Neural cell (in vitro differentiated cells): ENCODE results near the gene CBX8. TPM values are rescaled to one million over a fixed set of nuclear protein-coding genes. Genes with fewer than 3 reads are reported as not detected.
A peak's percentile ranks its signal among the peaks of the same experiment; 100 is the strongest.

Source experiments
- H2AFZ ChIP-seq: fragments of 200-600, 300-800 bp; sonication (generic), shearing (Covaris generic); 2 replicates; pipeline ENCODE4 v1.6.0; 2014; ENCODE audit warnings: low read depth, mild to moderate bottlenecking, antibody characterized with exemption, low read length, moderate library complexity
- H3F3A ChIP-seq: fragments of 200-600 bp; shearing (Covaris generic); 2 replicates; pipeline ENCODE4 v1.6.1; 2016; ENCODE audit warnings: mild to moderate bottlenecking, moderate library complexity, mixed read lengths, antibody characterized with exemption, low read length; ENCODE audit not compliant: insufficient read depth, poor library complexity, severe bottlenecking
- H3K27ac ChIP-seq: fragments of 200-600, 300-800 bp; sonication (generic), shearing (Covaris generic); 2 replicates; pipeline ENCODE4 v1.5.1; 2014; ENCODE audit warnings: mild to moderate bottlenecking, low read length, moderate library complexity
- H3K27me3 ChIP-seq: fragments of 300-800, 200-600 bp; sonication (generic), shearing (Covaris generic); 2 replicates; pipeline ENCODE4 v1.6.0; 2014; ENCODE audit warnings: mild to moderate bottlenecking, low read depth, low read length, moderate library complexity; ENCODE audit not compliant: insufficient read depth
- H3K36me3 ChIP-seq: fragments of 300-800, 200-600 bp; sonication (generic), shearing (Covaris generic); 2 replicates; pipeline ENCODE4 v1.5.1; 2014; ENCODE audit warnings: mild to moderate bottlenecking, antibody characterized with exemption, low read length, moderate library complexity; ENCODE audit not compliant: insufficient read depth
- H3K4me2 ChIP-seq: fragments of 300-800, 200-600 bp; sonication (generic), shearing (Covaris generic); 2 replicates; pipeline ENCODE4 v1.6.0; 2014; ENCODE audit warnings: mild to moderate bottlenecking, low read length
- H3K4me3 ChIP-seq: fragments of 300-800, 200-600 bp; sonication (generic), shearing (Covaris generic); 2 replicates; pipeline ENCODE4 v1.5.1; 2014; ENCODE audit warnings: mild to moderate bottlenecking, low read length, moderate library complexity
- H3K79me2 ChIP-seq: fragments of 200-600 bp; shearing (Covaris generic); replicated peaks from 2 replicates; pipeline ENCODE4 v1.6.0; 2014; ENCODE audit warnings: mild to moderate bottlenecking, low read length, moderate library complexity; ENCODE audit not compliant: insufficient read depth
- H3K9ac ChIP-seq: fragments of 300-800, 200-600 bp; sonication (generic), shearing (Covaris generic); 2 replicates; pipeline ENCODE4 v1.6.1; 2016; ENCODE audit warnings: mild to moderate bottlenecking, low read length, mixed read lengths
- H3K9me2 ChIP-seq: fragments of 200-600 bp; shearing (Covaris generic); 2 replicates; pipeline ENCODE4 v1.6.1; 2016; ENCODE audit warnings: mild to moderate bottlenecking, low read length, mixed read lengths; ENCODE audit not compliant: insufficient read depth
- H3K9me3 ChIP-seq: fragments of 200-600, 300-800 bp; sonication (generic), shearing (Covaris generic); 2 replicates; pipeline ENCODE4 v1.6.1; 2016; ENCODE audit warnings: mild to moderate bottlenecking, mixed run types, low read length, moderate library complexity, mixed read lengths
- H4K20me1 ChIP-seq: fragments of 200-600 bp; shearing (Covaris generic); 2 replicates; pipeline ENCODE4 v1.6.1; 2016; ENCODE audit warnings: mild to moderate bottlenecking, mixed run types; ENCODE audit not compliant: insufficient read depth
- EP300 ChIP-seq: fragments of 450-650 bp; conservative IDR thresholded peaks from 2 replicates; pipeline ENCODE4 v1.6.1; 2014; ENCODE audit warnings: antibody characterized with exemption, mild to moderate bottlenecking, moderate library complexity; ENCODE audit not compliant: poor library complexity, severe bottlenecking
- EZH2 ChIP-seq: fragments of 200-600, 300-800 bp; shearing (Covaris generic), sonication (generic); IDR thresholded peaks from 2 replicates; pipeline ENCODE4 v1.6.1; 2014; ENCODE audit warnings: antibody characterized with exemption, low read length, borderline replicate concordance, mild to moderate bottlenecking; ENCODE audit not compliant: insufficient read depth, poor library complexity, severe bottlenecking
- MXI1 ChIP-seq: fragments of 450-650 bp; conservative IDR thresholded peaks from 2 replicates; pipeline ENCODE4 v1.6.1; 2014; ENCODE audit warnings: antibody characterized with exemption, mild to moderate bottlenecking; ENCODE audit not compliant: poor library complexity, severe bottlenecking
- POLR2AphosphoS5 ChIP-seq: IDR thresholded peaks from 2 replicates; pipeline ENCODE4 v1.6.1; 2012
- RAD21 ChIP-seq: fragments of 450-650 bp; conservative IDR thresholded peaks from 2 replicates; pipeline ENCODE4 v1.6.1; 2014; ENCODE audit warnings: antibody characterized with exemption, mild to moderate bottlenecking, moderate library complexity
- SMC3 ChIP-seq: fragments of 450-650 bp; conservative IDR thresholded peaks from 2 replicates; pipeline ENCODE4 v1.6.1; 2014; ENCODE audit warnings: antibody characterized with exemption, mild to moderate bottlenecking, moderate library complexity; ENCODE audit not compliant: poor library complexity
- TAF1 ChIP-seq: IDR thresholded peaks from 2 replicates; pipeline ENCODE4 v1.6.1; 2012; ENCODE audit warnings: low read depth
- polyA plus RNA-seq: library from polyadenylated mRNA; depleted of rRNA; stranded (reverse); fragments of >200 nt; gene quantifications from 2 replicates; pipeline ENCODE4 v1.2.3, GENCODE V29; 2014
- TF ChIP-seq, protein P1 (sequence below): fragments of 450-650 bp; IDR thresholded peaks from 2 replicates; pipeline ENCODE4 v1.5.1; 2014; ENCODE audit warnings: antibody characterized with exemption, mild to moderate bottlenecking, moderate library complexity; ENCODE audit not compliant: poor library complexity, severe bottlenecking
- TF ChIP-seq, protein P2 (sequence below): IDR thresholded peaks from 2 replicates; pipeline ENCODE4 v1.6.1; 2012; ENCODE audit warnings: borderline replicate concordance

Gene CBX8
- polyA plus RNA-seq, 1 donor from 2014 or later = 15.4 TPM

DNA sequence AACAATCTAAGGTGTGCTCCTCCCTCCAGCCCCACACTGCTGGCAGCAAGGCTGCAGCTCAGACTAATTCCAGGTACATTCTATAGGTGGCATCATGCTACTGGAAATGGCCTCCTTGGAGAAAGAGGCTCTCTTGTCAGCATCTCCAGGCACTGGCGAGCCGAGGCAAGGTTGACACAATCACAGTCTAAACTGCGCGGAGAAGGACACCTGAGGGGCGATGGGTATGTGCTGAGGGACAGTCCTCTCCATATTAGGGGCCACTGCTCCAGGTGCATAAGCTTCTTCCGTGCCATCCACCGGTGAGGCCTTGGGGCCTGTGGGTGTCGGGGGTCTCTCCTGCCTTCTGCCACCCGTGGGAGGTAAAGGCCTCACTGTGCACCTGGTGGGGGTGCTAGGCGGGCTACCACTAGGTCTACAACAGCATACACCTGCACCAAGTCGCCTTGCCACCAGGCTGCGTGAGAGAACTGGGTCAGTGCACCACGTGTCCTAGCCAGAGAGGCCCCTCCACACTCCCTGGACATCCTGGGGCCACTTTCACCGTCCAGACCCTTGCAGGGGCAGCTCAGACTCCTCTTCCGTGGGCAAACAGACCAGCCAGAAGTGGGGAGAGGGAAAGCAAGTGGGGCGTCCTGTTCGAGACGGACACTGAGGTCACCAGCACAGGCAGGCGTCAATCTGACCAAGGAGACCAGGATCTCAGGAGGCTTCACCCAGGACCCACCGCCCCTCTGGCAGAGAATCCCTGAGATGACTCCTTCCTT lies 12.1 kb upstream of the CBX8 start:
- Histone ChIP-seq H3K27me3 (peaks cover 70% of the 10 kb centered on the region), H3K27ac (peak overlapping the region; percentile 78), H4K20me1 (no peaks in the 10 kb centered on the region), H3K36me3 (no peaks in the 10 kb centered on the region), H3F3A (peaks cover 12% of the 10 kb centered on the region), H3K9me3 (no peaks in the 10 kb centered on the region), H3K4me3 (peak overlapping the region; percentile 58), H3K9ac (peak overlapping the region; percentile 84), H2AFZ (no peak overlapping the region), H3K4me2 (peak overlapping the region; percentile 50), H3K79me2 (no peaks in the 10 kb centered on the region), H3K9me2 (no peaks in the 10 kb centered on the region)
- peak; percentile 28 for TF ChIP-seq MXI1
- peak; percentile 88 for TF ChIP-seq SMC3
- TF ChIP-seq, protein P1, sequence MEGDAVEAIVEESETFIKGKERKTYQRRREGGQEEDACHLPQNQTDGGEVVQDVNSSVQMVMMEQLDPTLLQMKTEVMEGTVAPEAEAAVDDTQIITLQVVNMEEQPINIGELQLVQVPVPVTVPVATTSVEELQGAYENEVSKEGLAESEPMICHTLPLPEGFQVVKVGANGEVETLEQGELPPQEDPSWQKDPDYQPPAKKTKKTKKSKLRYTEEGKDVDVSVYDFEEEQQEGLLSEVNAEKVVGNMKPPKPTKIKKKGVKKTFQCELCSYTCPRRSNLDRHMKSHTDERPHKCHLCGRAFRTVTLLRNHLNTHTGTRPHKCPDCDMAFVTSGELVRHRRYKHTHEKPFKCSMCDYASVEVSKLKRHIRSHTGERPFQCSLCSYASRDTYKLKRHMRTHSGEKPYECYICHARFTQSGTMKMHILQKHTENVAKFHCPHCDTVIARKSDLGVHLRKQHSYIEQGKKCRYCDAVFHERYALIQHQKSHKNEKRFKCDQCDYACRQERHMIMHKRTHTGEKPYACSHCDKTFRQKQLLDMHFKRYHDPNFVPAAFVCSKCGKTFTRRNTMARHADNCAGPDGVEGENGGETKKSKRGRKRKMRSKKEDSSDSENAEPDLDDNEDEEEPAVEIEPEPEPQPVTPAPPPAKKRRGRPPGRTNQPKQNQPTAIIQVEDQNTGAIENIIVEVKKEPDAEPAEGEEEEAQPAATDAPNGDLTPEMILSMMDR = peak; percentile 96
- no peak for TF ChIP-seq EP300
- TF ChIP-seq TAF1 = no peak
- peak; percentile 97 for TF ChIP-seq RAD21
- TF ChIP-seq EZH2 = no peak
- TF ChIP-seq, protein P2, sequence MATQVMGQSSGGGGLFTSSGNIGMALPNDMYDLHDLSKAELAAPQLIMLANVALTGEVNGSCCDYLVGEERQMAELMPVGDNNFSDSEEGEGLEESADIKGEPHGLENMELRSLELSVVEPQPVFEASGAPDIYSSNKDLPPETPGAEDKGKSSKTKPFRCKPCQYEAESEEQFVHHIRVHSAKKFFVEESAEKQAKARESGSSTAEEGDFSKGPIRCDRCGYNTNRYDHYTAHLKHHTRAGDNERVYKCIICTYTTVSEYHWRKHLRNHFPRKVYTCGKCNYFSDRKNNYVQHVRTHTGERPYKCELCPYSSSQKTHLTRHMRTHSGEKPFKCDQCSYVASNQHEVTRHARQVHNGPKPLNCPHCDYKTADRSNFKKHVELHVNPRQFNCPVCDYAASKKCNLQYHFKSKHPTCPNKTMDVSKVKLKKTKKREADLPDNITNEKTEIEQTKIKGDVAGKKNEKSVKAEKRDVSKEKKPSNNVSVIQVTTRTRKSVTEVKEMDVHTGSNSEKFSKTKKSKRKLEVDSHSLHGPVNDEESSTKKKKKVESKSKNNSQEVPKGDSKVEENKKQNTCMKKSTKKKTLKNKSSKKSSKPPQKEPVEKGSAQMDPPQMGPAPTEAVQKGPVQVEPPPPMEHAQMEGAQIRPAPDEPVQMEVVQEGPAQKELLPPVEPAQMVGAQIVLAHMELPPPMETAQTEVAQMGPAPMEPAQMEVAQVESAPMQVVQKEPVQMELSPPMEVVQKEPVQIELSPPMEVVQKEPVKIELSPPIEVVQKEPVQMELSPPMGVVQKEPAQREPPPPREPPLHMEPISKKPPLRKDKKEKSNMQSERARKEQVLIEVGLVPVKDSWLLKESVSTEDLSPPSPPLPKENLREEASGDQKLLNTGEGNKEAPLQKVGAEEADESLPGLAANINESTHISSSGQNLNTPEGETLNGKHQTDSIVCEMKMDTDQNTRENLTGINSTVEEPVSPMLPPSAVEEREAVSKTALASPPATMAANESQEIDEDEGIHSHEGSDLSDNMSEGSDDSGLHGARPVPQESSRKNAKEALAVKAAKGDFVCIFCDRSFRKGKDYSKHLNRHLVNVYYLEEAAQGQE = peak; percentile 12
- TF ChIP-seq POLR2AphosphoS5 = peak; percentile 54

DNA sequence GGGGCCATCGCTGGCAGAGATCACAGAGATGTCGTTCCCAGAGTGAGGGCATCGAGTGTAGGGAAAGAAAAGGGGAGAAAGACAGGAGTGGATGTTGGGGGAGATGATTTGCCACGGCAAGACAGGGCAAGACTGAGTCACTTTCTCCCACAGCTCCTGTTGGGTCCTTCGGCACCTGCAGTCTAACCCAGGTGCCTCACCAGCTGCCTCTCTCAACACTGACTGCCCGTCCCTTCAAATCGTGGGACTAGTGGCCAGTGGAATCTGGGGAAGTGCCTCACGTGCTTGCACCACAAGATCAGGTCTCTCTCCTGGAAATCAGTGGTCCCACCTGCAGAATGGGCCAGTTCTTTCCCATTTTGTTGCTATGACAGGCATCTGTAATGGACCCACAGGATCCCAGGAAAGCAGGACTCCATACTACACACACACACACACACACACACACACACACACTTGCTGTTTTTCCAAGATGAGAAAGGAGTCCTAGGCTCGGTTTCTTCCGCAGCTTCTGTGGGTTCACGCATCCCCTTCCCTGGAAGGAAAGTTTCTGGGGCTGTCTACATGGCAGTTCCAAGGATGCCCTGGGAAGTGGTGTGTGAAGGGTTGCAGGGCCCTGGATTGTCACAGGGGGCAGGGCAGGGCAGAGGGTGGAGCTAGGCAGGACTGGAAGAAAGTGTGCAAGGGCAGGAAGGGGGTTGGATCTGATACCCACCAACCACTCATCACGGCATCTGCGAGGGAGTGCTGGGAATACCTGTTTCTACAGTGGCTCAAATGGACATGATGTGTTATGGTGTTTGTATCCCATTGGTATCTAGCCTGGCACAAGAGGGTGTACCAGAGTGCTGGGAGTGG lies 10.2 kb upstream of the CBX8 start:
- TF ChIP-seq TAF1 (no peak), SMC3 (no peak), MXI1 (no peak), RAD21 (no peak)
- TF ChIP-seq, protein P1 = no peak
- TF ChIP-seq, protein P2 = no peak
- Histone ChIP-seq H3K79me2 (no peaks in the 10 kb centered on the region), H4K20me1 (no peaks in the 10 kb centered on the region)

More for the DNA sequence above, 10.2 kb upstream of the CBX8 start:
- no peaks in the 10 kb centered on the region for H3K9me2 ChIP-seq
- H3K27ac ChIP-seq = no peak overlapping the region
- no peaks in the 10 kb centered on the region for H3K36me3 ChIP-seq
- H3K4me2 ChIP-seq = no peak overlapping the region
- no peak overlapping the region for H3K9ac ChIP-seq
- peaks cover 80% of the 10 kb centered on the region for H3K27me3 ChIP-seq
- H3K4me3 ChIP-seq = no peak overlapping the region
- no peaks in the 10 kb centered on the region for H3K9me3 ChIP-seq
- H2AFZ ChIP-seq = no peak overlapping the region
- peaks cover 8% of the 10 kb centered on the region for H3F3A ChIP-seq
